Muscle layer of duodenum (tissue), 2 donors: ENCODE results near the gene ITGA3.

Experiments used
- H3K27ac ChIP-seq: one replicate; pipeline ENCODE4 v1.7.0; 2013; ENCODE audit warnings: mild to moderate bottlenecking, low read length
- H3K27me3 ChIP-seq: one replicate; pipeline ENCODE4 v1.7.0; 2013; ENCODE audit warnings: low read depth, mild to moderate bottlenecking, control low read depth, low read length
- H3K36me3 ChIP-seq, 2 donors: one replicate each; pipeline ENCODE4 v1.7.0; 2013; ENCODE audit warnings: low read length in 2 of 2, control low read depth in 1 of 2, mild to moderate bottlenecking in 1 of 2; ENCODE audit not compliant: insufficient read depth in 2 of 2, control insufficient read depth in 1 of 2
- H3K4me1 ChIP-seq, 2 donors: one replicate each; pipeline ENCODE4 v1.7.0; 2013; ENCODE audit warnings: low read length in 2 of 2, mild to moderate bottlenecking in 2 of 2, control low read depth in 1 of 2, moderate library complexity in 1 of 2; ENCODE audit not compliant: insufficient read depth in 2 of 2, control insufficient read depth in 1 of 2
- H3K4me3 ChIP-seq, 2 donors: one replicate each; pipeline ENCODE4 v1.7.0; 2013; ENCODE audit warnings: low read length in 2 of 2, low read depth in 1 of 2, mild to moderate bottlenecking in 1 of 2
- H3K9me3 ChIP-seq, 2 donors: one replicate each; pipeline ENCODE4 v1.7.0; 2013; ENCODE audit warnings: low read length in 2 of 2, control low read depth in 1 of 2, mild to moderate bottlenecking in 1 of 2; ENCODE audit not compliant: control insufficient read depth in 1 of 2
- donor health status: healthy.

ITGA3 gene

GRCh38 chr17:50115756-50116155, 59.8 kb downstream of the ITGA3 start:
- Histone ChIP-seq H3K9me3 (no peaks in the 10 kb centered on the region), H3K27me3 (no peaks in the 10 kb centered on the region)

GRCh38 chr17:50117202-50118051, 61.5 kb downstream of the ITGA3 start:
- H3K4me3 ChIP-seq = peak overlapping the region in 1 of 2 donors; percentile 3
- no peaks in the 10 kb centered on the region for H3K36me3 ChIP-seq
- H3K4me1 ChIP-seq = peaks cover 4 to 21% of the 10 kb centered on the region in 2 donors
- H3K9me3 ChIP-seq = no peaks in the 10 kb centered on the region
- H3K27ac ChIP-seq = no peak overlapping the region
- no peaks in the 10 kb centered on the region for H3K27me3 ChIP-seq

More at GRCh38 chr17:50115756-50116155, 59.8 kb downstream of the ITGA3 start:
- H3K36me3 ChIP-seq = no peaks in the 10 kb centered on the region
- no peak overlapping the region for H3K27ac ChIP-seq
- no peak overlapping the region for H3K4me3 ChIP-seq
- H3K4me1 ChIP-seq = peaks cover 14 to 34% of the 10 kb centered on the region in 2 donors

DNA sequence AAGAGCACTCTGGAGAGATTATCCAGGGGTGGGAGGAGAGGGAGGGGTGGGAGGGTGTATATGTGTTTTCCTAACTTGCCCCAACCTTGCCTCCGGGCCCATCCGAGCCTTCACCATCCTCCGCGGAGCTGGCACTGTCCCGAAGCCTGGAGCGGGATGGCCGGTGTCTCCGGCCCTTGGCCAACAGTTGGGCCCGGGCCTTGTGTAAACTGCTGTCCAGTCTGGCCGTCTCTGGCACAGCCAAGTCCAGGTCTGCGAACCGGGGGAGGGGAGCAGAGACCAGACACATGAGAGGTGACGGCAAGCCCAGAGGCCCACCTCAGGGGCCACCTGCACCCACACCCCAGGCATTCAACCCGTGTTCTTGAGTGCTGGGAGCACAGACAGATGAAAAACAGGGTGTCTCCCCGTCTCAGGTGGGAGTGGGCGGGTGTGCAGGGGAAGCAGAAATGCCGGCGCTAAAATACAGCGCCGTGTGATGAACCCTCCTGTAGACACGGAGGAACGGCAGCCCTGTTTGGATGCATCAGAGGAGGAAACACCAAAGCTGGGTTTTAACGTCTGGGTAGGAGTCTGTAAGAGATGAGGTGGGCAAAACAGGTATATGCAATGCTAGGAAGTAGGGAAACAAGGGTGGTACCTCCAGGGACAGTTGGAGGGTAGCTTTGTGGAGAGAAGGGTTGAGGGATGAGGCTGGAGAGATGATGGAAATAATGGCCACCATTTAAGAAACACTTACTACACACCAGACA, 62.3 kb downstream of the ITGA3 start:
- Histone ChIP-seq H3K4me3 (no peak overlapping the region), H3K9me3 (no peaks in the 10 kb centered on the region), H3K4me1 (peaks cover 4 to 16% of the 10 kb centered on the region in 2 donors)

DNA sequence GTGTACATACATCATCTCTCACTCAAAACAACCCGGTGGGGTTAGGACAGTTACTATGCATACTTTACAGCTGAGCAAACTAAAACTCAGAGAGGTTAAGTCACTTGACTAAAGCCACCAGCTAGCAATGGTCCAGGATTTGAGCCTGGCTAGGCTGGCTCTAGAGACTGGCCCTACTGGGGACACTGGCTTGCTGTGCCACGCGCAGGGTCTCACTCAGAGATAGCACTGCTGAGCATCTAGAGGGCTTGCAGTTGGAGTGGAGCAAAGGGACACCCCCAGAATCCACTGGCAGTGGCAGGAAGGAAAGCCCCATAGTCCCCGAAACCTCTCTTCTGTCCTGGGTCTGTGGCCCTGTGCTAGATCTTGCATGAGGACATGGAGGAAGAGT, 62.9 kb downstream of the ITGA3 start:
- no peaks in the 10 kb centered on the region for H3K27me3 ChIP-seq
- no peak overlapping the region for H3K27ac ChIP-seq
- no peaks in the 10 kb centered on the region for H3K36me3 ChIP-seq
- H3K4me1 ChIP-seq = peaks cover 4 to 16% of the 10 kb centered on the region in 2 donors
- H3K4me3 ChIP-seq = no peak overlapping the region
- no peaks in the 10 kb centered on the region for H3K9me3 ChIP-seq

More for the DNA sequence above, 62.3 kb downstream of the ITGA3 start:
- no peaks in the 10 kb centered on the region for H3K27me3 ChIP-seq
- no peak overlapping the region for H3K27ac ChIP-seq
- no peaks in the 10 kb centered on the region for H3K36me3 ChIP-seq

DNA sequence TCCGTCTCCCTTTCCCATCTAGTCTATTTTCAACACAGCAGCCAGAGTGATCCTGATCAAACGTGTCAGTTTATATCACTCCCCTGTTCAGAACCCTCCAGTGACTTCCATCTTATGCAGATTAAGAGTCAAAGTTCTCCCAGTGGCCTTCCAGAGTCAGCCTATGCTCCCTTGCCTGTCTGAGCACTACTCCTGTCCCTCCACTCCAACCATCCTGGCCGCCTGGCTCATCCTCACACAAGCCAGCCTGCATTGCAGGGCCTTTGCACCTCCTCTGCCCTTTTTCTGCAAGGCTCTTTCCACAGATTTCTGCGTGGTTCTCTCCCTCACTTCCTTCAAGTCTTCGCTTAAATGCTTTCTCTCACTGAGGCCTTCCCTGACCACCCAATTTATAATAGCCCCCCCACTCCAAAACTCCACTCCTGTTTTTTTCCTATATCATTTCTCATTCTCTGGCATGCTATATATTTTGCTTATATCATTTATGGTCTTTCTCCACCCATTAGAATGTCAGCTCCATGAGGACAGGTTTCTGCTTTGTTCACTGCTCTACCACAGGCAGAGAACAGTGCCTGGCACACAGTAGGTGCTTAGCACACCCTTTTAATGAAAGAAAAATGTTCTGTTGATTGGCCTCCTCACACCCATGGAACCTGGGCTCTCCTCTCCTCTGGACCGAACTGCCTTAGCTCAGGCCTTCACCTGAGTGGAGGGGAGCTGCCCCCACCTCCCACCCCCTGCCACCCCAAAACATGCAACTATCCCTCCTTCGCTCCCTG, 64.8 kb downstream of the ITGA3 start:
- Histone ChIP-seq H3K27me3 (no peaks in the 10 kb centered on the region), H3K4me3 (no peak overlapping the region), H3K27ac (no peak overlapping the region), H3K9me3 (no peaks in the 10 kb centered on the region), H3K36me3 (no peaks in the 10 kb centered on the region), H3K4me1 (peaks cover 4 to 16% of the 10 kb centered on the region in 2 donors)

DNA sequence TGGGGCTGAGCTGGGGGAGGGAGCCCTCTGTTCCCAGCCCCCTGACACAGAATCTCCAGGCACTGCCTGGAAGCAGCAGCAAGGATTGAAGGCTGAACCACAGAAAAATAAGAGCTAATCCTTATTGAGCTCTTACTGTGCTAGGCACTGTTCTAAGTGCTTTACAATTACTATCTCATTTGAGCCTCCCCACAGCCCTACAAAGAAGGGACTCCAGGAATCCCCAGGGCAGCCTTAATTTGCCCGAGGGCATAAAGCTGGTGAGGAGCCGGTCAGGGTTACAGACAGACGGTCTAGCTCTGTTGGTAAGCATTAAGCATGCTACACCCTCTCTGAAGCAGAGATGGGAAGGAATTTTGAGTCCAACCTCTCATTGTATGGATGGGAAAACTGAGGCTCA, 67.0 kb downstream of the ITGA3 start:
- no peak overlapping the region for H3K27ac ChIP-seq
- no peak overlapping the region for H3K4me3 ChIP-seq
- H3K9me3 ChIP-seq = no peaks in the 10 kb centered on the region
- H3K4me1 ChIP-seq = peaks cover 0 to 5% of the 10 kb centered on the region in 2 donors
- H3K36me3 ChIP-seq = no peaks in the 10 kb centered on the region
- H3K27me3 ChIP-seq = no peaks in the 10 kb centered on the region

GRCh38 chr17:50123649-50124349, 67.9 kb downstream of the ITGA3 start:
- H3K36me3 ChIP-seq = no peaks in the 10 kb centered on the region
- H3K4me3 ChIP-seq = no peak overlapping the region
- H3K27ac ChIP-seq = no peak overlapping the region
- no peaks in the 10 kb centered on the region for H3K9me3 ChIP-seq
- no peaks in the 10 kb centered on the region for H3K27me3 ChIP-seq
- peaks cover 0 to 4% of the 10 kb centered on the region in 2 donors for H3K4me1 ChIP-seq

DNA sequence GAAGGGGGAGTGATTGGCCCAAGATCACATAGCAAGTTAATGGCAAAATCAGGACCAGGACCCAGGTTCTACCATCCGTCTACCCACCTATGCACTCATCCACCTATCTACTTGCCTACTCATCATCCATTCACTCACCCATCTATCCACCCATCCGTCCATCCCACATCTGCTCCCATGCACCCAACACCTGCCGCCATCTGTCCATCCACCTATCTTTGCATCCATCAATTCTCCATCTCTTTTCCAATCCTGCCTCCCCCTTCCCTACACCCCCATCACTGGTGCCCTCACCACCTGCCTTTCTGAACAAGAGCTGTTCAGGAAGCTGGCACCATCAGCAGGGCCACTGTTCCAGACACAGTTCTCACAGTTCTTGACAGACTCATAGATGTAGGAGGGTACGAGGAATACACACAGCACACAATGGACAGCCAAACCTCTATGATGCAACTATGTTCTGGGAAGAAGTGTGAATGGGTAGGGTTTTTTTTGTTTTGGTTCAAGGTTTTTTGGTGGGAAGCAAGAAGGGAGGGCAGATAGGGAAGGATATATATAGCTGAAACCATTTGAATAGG, 69.6 kb downstream of the ITGA3 start:
- Histone ChIP-seq H3K4me3 (no peak overlapping the region), H3K36me3 (no peaks in the 10 kb centered on the region), H3K27me3 (no peaks in the 10 kb centered on the region), H3K27ac (no peak overlapping the region), H3K9me3 (no peaks in the 10 kb centered on the region), H3K4me1 (peaks cover 0 to 19% of the 10 kb centered on the region in 2 donors)

DNA sequence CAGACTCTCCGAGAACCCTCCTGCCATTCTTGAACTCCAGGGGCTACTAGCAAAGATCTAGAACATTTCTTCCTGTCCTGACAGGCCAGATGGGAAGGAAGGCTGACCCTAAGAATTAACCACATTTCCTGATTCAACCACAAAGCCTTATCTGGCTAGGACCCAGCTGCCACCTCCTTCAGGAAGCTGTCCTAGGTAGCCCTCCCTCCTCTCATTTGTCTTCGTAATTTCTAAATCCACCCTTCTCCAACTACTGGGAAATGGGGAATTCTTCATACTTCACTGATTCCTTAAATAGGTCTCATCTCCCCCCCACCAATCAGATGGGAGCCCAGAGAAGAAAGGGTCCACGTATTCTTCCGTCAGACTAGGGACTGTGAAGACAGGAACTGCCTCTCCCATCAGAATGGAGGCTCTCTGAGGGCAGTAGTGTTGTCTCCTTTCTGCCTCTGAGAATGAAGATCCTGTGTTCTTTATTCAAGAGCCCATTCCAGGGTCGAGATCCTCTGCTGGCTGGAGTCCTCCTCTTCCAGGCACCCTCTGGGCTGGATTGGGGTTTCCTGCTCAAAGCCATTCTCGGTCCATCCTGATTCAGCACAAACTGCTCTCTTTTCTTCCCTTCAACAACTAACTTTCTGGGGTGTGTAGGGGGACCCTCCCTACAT, 71.9 kb downstream of the ITGA3 start:
- Histone ChIP-seq H3K9me3 (no peaks in the 10 kb centered on the region), H3K27me3 (no peaks in the 10 kb centered on the region), H3K27ac (no peak overlapping the region), H3K4me1 (peaks cover 0 to 23% of the 10 kb centered on the region in 2 donors), H3K4me3 (no peak overlapping the region), H3K36me3 (no peaks in the 10 kb centered on the region)
